ENCODE data around the gene CRELD2. TPM values are rescaled to one million over a fixed set of nuclear protein-coding genes. Genes with fewer than 3 reads are reported as not detected.

CRELD2 gene
- total and polyA plus RNA-seq, 7 donors = 8.8 to 14.1 (median 11.6) TPM

- Histone ChIP-seq H3K4me1 (peaks cover 71% of the 10 kb centered on the region), H3K9me3 (no peaks in the 10 kb centered on the region), H3K4me3 (peak overlapping the region; percentile 59), H3K36me3 (ENCODE audit: insufficient read depth in 1 of 2, low read depth in 1 of 2) (peaks cover 9 to 23% of the 10 kb centered on the region in 2 donors), H3K27me3 (ENCODE audit: insufficient read depth in 3 of 3, low read length in 2 of 3) (no peaks in the 10 kb centered on the region), H3K27ac (peak overlapping the region; percentile 97)
- 24 to 34% (median 26%) methylated on average over 34 to 36 of the region's 36 CpGs for WGBS, 3 donors
- no peak for TF ChIP-seq CTCF (IDR thresholded peaks at IDR 0.05)
- intact Hi-C loops (cut with DNase I) = no loop called here
- DNase-seq = peak; percentile 71 to 82
- ATAC-seq = peak in 3 of 4 donors; percentile 1 to 14 (median 7)
These were observed 48.6 kb downstream of the CRELD2 start for GRCh38 chr22:49966774-49967705.

- TF ChIP-seq CTCF (IDR thresholded peaks at IDR 0.05) = no peak
- ATAC-seq = peak; percentile 33 to 54 (median 47)
- DNase-seq = peak; percentile 83 to 93
- peak overlapping the region; percentile 59 for H3K4me3 ChIP-seq
- H3K9me3 ChIP-seq = no peaks in the 10 kb centered on the region
- H3K4me1 ChIP-seq = peaks cover 71% of the 10 kb centered on the region
- peaks cover 9 to 20% of the 10 kb centered on the region in 2 donors for H3K36me3 ChIP-seq (ENCODE audit: insufficient read depth in 1 of 2, low read depth in 1 of 2)
- intact Hi-C loops (cut with DNase I) = no loop called here
- peak overlapping the region; percentile 97 for H3K27ac ChIP-seq
- 21 to 23% (median 22%) methylated on average over 13 to 18 of the region's 18 CpGs for WGBS, 3 donors
- no peaks in the 10 kb centered on the region for H3K27me3 ChIP-seq (ENCODE audit: insufficient read depth in 3 of 3, low read length in 2 of 3)
These were observed 49.3 kb downstream of the CRELD2 start for GRCh38 chr22:49967706-49968208.

GRCh38 chr22:49968313-49968830 lies 49.9 kb downstream of the CRELD2 start:
- TF ChIP-seq CTCF (IDR thresholded peaks at IDR 0.05) = no peak

GRCh38 chr22:49968831-49969661 lies 50.6 kb downstream of the CRELD2 start:
- ATAC-seq (no peak), DNase-seq (peak; percentile 24 to 56)
- WGBS, 3 donors = 89 to 93% (median 90%) methylated on average over 15 to 16 of the region's 16 CpGs
- peaks cover 0 to 7% of the 10 kb centered on the region in 2 donors for H3K36me3 ChIP-seq (ENCODE audit: insufficient read depth in 1 of 2, low read depth in 1 of 2)
- H3K27me3 ChIP-seq (ENCODE audit: insufficient read depth in 3 of 3, low read length in 2 of 3) = no peaks in the 10 kb centered on the region
- peak overlapping the region; percentile 97 for H3K27ac ChIP-seq
- H3K4me1 ChIP-seq = peaks cover 58% of the 10 kb centered on the region
- intact Hi-C loops (cut with DNase I) = no loop called here
- H3K4me3 ChIP-seq = no peak overlapping the region
- no peaks in the 10 kb centered on the region for H3K9me3 ChIP-seq
- no peak for TF ChIP-seq CTCF (IDR thresholded peaks at IDR 0.05)

More at GRCh38 chr22:49968313-49968830, 49.9 kb downstream of the CRELD2 start:
- Histone ChIP-seq H3K4me1 (peaks cover 65% of the 10 kb centered on the region), H3K27ac (peak overlapping the region; percentile 97), H3K9me3 (no peaks in the 10 kb centered on the region), H3K27me3 (ENCODE audit: insufficient read depth in 3 of 3, low read length in 2 of 3) (no peaks in the 10 kb centered on the region), H3K4me3 (no peak overlapping the region), H3K36me3 (ENCODE audit: insufficient read depth in 1 of 2, low read depth in 1 of 2) (peaks cover 4 to 14% of the 10 kb centered on the region in 2 donors)
- ATAC-seq (no peak), DNase-seq (peak; percentile 28 to 60)
- intact Hi-C loops (cut with DNase I) = no loop called here
- 90 to 92% (median 91%) methylated on average over 8 to 11 of the region's 11 CpGs for WGBS, 3 donors

Measured in psoas muscle (tissue), 8 donors.